ENCODE measurements around the gene IL36RN.

IL36RN gene

DNA sequence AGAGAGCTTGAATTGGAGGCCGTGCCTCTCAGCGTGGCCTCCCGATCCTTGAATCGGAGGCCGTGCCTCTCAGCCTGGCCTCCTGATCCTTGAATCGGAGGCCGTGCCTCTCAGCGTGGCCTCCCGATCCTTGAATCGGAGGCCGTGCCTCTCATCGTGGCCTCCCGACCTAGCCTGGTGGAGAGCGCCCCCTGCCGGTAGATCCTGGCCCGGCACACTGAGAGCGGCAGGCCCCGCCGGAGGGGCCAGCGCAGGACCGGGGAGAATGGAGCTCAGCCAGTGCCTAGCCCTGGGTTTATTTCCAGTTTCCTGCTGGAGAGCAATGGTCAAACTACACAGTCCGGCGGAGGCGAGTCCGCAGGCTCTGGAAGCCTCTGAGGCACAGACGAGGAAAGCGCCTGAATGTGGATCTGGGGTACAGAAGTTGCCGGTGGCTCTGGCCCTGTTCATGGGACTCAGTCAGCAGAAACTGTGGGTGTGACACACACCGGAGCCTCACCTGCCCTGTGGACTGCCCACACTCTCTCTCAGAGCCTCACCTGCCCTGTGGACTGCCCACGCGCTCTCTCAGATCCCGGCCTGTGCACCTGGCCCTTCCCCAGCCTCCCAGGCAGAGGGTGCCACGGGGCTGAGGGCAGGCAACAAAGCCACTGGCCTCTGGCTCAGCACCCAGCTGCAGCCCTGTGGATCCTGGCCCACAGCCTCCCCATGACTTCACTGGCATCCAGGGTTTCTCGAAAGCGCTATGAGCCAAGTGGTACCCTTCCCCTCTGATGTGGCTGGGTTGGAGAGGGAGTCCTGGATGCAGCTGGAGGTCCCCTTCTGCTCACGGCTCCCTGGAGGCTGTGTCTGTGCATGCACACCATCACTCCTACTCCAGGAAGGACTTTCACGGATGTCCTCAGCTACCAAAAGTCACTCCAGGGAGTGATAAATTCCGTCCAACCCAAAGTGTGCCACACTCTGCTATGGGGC, 7.8 kb upstream of the IL36RN start:
- no peak for DNase-seq (ENCODE audit: low spot score)

DNA sequence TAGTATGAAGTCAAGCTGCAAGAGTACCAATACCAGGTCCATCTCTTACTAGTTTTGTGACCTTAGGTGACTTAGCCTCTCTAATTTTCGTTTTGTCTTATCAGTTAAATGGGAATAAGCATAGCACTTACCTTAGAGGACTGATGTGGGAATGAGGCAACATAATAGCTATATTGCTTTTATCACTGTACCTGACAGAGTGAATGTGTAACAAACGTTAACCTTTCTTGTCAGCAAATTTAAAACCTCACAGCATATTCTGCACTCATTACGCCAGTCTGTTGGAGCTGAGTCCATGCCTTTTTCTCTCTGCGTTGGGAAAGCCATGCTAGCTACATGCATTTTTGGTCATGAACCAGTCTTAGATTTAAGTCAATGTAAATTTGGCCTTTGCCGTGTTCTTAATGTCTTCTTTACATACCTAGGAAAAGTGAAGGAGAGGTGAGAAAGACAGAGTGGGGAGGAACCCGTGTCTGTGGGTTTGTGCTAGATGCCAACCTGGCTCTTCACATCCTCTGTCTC, 6.5 kb upstream of the IL36RN start, which contains the start of gene IL36B:
Gene IL36B, minus strand, starts transcription at position 472 of the 522 bp plus-strand sequence.
- no peak for DNase-seq (ENCODE audit: low spot score)

- DNase-seq (ENCODE audit: low spot score), result no peak
These were observed 5.3 kb upstream of the IL36RN start for GRCh38 chr2:113053666-113054065.

DNA sequence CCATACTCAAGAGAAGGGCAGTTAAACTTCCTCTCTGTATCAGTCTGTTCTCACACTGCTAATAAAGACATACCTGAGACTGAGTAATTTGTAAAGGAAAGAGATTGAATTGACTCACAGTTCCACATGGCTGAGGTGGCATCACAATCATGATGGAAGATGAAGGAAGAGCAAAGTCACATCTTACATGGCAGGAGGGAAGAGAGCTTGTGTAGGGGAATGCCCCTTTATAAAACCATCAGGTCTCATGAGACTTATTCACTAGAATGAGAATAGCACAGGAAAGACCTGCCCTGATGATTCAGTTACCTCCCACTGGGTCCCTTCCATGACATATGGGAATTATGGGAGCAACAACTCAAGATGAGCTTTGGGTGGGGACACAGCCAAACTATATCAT, 4.9 kb upstream of the IL36RN start:
- no peak for DNase-seq (ENCODE audit: low spot score)

DNA sequence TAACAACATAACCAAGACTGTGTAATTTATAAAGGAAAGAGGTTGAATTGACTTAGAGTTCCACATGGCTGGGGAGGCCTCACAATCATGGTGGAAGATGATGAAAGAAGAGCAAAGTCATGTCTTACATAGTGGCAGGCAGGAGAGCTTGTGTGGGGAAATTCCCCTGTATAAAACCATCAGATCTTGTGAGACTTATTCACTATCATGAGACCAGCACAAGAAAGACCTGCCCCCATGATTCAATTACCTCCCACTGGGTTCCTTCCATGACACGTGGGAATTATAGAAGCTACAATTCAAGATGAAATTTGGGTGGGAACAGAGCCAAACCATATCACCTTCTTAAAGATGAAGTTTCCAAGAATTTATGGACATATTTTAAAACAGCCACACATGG, 2.5 kb upstream of the IL36RN start:
- DNase-seq (ENCODE audit: low spot score), result no peak

GRCh38 chr2:113057117-113057516, 1.9 kb upstream of the IL36RN start:
- DNase-seq (ENCODE audit: low spot score), result no peak

- no peak for DNase-seq (ENCODE audit: low spot score)
These were observed 495 bp upstream of the IL36RN start for GRCh38 chr2:113058411-113058994.

- no peak for DNase-seq (ENCODE audit: low spot score)
These were observed 1.4 kb downstream of the IL36RN start for GRCh38 chr2:113060396-113060795.

DNA sequence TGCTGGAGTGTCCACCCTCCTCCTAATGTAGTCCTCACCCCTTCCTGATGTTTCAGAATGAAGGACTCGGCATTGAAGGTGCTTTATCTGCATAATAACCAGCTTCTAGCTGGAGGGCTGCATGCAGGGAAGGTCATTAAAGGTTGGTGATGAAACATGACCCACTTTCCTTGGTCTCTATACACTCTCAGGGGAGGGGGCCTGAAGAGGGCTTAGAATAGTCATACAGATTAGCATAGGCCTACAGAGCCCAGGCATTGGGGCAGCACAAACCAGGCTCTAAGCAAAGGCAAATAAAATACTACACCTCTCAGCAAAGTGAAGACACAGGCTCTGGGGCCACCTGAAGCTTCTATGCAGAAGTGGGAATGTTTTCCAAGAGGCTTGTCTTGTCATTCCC, 1.8 kb downstream of the IL36RN start:
- DNase-seq (ENCODE audit: low spot score), result no peak

DNA sequence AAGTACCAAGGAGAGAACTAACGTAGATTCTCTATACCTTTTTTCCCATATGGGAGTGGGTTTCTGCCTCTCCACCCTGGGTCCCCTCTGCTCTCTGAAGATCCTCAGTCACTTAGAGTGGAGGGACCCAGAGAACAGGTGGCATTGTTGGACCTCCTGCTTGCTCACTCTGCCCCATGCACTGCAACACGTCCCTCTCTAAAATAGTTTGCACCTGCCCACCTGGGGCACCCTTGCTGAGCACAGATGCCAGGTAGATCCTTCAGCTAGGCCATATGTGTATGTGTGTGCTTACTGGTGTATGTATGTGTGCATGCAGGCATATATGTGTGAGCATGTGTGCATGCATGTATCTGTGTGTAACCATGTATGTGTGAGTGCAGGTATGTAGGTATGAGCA, 2.2 kb downstream of the IL36RN start:
- no peak for DNase-seq (ENCODE audit: low spot score)

DNA sequence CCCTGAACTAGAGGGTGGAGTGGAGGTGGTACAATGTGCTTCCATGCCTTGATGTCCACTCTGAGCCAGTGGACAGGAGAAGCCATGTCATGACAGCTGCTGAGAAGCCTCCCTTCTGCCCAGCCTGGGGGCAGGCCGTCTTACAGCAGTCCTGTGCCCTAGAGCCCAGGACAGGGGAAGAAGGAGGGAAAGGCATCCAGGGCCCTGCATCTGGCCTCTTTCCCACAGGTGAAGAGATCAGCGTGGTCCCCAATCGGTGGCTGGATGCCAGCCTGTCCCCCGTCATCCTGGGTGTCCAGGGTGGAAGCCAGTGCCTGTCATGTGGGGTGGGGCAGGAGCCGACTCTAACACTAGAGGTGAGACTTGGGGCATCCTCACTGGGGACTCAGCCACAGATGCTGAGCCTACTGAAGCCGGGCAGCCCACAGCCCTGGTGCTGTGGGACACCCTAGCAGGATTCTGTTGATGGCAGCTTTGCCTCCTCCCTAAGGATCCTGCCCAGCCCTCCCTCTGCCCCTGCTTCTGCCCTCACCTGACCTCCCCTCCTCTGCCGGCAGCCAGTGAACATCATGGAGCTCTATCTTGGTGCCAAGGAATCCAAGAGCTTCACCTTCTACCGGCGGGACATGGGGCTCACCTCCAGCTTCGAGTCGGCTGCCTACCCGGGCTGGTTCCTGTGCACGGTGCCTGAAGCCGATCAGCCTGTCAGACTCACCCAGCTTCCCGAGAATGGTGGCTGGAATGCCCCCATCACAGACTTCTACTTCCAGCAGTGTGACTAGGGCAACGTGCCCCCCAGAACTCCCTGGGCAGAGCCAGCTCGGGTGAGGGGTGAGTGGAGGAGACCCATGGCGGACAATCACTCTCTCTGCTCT, 3.1 kb downstream of the IL36RN start:
- no peak for DNase-seq (ENCODE audit: low spot score)

- DNase-seq (ENCODE audit: low spot score), result no peak
These were observed 5.3 kb downstream of the IL36RN start for GRCh38 chr2:113064281-113064680.

- no peak for DNase-seq (ENCODE audit: low spot score)
These were observed 5.9 kb downstream of the IL36RN start for GRCh38 chr2:113064898-113065297.

DNA sequence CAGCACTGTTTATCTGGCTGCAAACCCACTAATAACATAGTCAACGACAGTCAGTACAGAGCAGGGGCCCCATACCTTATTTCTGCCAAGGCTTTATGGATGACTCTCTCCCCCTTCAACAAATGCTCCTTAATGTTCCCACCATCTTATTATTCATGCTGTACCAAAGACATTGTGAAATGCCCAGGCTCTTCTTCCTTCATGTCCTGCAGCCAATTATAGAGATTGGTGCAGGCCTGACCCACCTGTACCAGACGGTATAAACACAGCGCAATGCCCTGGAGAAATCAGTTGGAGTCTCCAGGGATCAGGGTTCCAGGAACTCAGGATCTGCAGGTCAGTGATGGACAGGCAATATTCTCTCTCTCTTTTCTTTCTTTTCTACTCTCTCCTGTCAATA, 8.7 kb downstream of the IL36RN start, which contains the start of gene IL1F10:
Gene IL1F10, plus strand, starts transcription at position 290 of the 400 bp plus-strand sequence. CDS start 4,769 bp downstream, outside the sequence.
- DNase-seq (ENCODE audit: low spot score), result no peak

- no peak for DNase-seq (ENCODE audit: low spot score)
These were observed 9.3 kb downstream of the IL36RN start for GRCh38 chr2:113068249-113068648.

- no peak for DNase-seq (ENCODE audit: low spot score)
These were observed 9.9 kb downstream of the IL36RN start for GRCh38 chr2:113068706-113069485.

- no peak for DNase-seq (ENCODE audit: low spot score)
These were observed 10.9 kb downstream of the IL36RN start for GRCh38 chr2:113069676-113070605.

- DNase-seq (ENCODE audit: low spot score), result no peak
These were observed 11.6 kb downstream of the IL36RN start for GRCh38 chr2:113070606-113070975.

GRCh38 chr2:113072584-113072983, 13.6 kb downstream of the IL36RN start:
- no peak for DNase-seq (ENCODE audit: low spot score)

GRCh38 chr2:113073325-113073834, 14.4 kb downstream of the IL36RN start:
- no peak for DNase-seq (ENCODE audit: low spot score)

Data from kidney capillary endothelial cell (primary cell).